GM15510 (cell line): Measurements from ENCODE around the gene KSR2.

Experiments
- POLR2A ChIP-seq: IDR thresholded peaks from 3 replicates; pipeline ENCODE4 v1.6.1; 2011; ENCODE audit warnings: borderline replicate concordance; ENCODE audit not compliant: insufficient read length; ENCODE audit errors: extremely low read depth

The KSR2 gene

GRCh38 chr12:117980616-117981015 is 11.8 kb upstream of the KSR2 start:
- TF ChIP-seq POLR2A, result no peak

DNA sequence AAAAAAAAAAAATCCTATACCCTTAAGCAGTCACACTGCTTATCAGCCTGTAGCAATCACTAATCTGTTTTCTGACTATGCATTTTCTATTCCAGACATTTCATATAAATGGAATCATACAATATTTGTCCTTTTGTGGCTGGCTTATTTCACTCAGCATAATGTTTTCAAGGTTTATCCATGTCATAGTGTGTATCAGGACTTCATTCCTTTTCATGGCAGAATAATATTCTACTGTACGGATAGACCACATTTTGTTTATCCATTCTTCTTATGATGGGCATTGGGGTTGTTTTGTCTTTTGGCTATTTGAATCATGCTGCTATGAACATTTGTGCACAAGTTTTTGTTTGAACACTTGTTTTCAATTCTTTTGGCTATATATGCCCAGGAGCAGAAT is 8.6 kb upstream of the KSR2 start:
- TF ChIP-seq POLR2A, result no peak

- TF ChIP-seq POLR2A, result no peak
Measured at GRCh38 chr12:117975006-117975405, 6.2 kb upstream of the KSR2 start.

DNA sequence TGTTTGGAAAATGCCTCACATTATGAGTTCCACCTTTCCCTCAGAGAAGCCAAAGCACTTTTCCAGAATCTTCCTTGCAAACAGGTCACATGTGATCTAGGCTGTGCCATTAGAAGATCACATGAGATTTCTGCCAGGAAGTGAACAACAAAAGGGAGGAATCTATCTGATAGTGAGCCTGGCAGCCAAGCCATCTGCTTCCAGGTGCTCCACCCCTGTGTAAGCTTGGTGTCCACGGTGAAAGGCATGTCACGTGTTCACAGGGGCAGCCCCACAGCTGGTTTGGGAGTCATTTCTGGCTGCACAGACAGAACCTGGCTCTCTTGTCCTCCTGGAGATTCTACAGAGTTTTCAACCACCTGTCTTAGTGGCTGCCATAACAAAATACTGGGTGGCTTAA is 3.5 kb upstream of the KSR2 start:
- TF ChIP-seq POLR2A, result no peak

DNA sequence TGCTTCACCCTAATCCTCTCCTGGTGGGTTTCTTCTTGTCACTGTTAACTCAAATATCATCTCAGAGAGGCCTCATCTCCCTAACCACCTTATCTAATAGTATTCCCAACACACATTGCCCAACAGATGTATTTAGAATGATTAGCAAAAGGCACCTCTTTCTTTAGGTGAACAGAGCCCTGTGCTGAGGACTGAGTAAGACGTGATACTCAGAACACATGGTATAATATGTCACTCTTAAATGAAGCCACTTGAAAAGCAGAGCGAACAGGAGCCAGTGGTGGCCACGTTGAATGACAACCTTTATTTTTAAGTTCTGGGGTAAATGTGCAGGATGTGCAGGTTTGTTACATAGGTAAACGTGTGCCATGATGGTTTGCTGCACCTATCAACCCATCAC is 1.5 kb upstream of the KSR2 start:
- no peak for TF ChIP-seq POLR2A

- no peak for TF ChIP-seq POLR2A
Measured at GRCh38 chr12:117968151-117968789, 520 bp downstream of the KSR2 start.

GRCh38 chr12:117967512-117967911 is 1.3 kb downstream of the KSR2 start:
- no peak for TF ChIP-seq POLR2A

- no peak for TF ChIP-seq POLR2A
Measured at GRCh38 chr12:117967043-117967442, 1.7 kb downstream of the KSR2 start.

- no peak for TF ChIP-seq POLR2A
Measured at GRCh38 chr12:117966511-117966910, 2.3 kb downstream of the KSR2 start.

DNA sequence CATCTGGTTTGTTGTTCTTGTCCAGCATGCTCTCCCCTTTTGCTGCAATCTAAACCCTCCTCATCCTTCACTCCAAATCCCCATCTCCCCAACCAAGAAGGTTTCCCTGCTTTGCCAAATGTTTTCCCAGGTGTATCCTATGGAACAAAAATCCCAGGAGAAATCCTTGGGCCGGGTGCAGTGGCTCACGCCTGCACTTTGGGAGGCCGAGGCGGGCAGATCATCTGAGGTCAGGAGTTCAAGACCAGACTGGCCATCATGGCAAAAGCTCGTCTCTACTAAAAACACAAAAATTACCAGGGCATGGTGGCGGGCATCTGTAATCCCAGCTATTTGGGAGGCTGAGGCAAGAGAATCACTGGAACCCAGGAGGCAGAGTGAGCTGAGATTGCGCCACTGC is 5.0 kb downstream of the KSR2 start:
- TF ChIP-seq POLR2A, result no peak

DNA sequence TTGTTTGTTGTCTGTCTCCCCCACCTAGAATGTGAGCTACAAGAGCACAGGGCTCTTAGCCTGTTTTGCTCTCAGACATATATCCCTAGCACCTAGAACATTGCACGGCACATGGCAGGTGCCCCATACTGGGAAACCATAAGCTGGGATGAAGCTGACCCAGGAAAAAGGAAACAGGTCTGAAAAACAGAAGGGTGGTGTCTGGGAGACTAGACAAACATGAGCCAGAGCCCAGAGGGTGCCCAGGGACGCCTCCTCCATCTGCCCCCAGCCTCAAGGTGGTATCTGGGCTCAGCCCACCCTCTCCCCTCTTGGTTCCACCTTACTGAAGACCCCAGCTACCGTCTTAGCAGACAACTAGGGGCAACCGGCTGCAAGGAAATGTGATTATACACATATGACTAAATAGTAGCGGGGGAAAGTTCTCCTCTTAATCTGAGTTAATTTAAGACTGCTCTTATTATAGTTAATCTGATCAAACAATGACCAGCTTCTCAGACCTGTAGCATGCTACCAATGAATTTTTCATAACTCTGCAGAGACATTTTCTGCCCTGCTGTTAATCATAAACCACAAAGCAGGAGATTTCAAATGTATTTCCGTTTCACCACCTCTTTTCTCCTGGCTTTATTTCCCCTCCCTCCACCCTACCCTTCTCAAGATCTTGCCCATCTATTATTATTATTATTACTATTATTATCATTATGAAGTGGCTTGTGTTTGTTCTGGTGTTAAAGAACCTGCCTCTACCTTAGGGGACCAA is 31.9 kb downstream of the KSR2 start:
- no peak for TF ChIP-seq POLR2A

GRCh38 chr12:117933545-117933944 is 35.2 kb downstream of the KSR2 start:
- TF ChIP-seq POLR2A, result no peak

- no peak for TF ChIP-seq POLR2A
Measured at GRCh38 chr12:117926391-117926899, 42.3 kb downstream of the KSR2 start.

- TF ChIP-seq POLR2A, result no peak
Measured at GRCh38 chr12:117921929-117922777, 46.6 kb downstream of the KSR2 start.

- TF ChIP-seq POLR2A, result no peak
Measured at GRCh38 chr12:117919479-117919878, 49.3 kb downstream of the KSR2 start.
